GM10248 (cell line): ENCODE measurements around the gene LRRC43.

Experiments used
- CTCF ChIA-PET: fragments of 300-600 bp; sonication (Branson Sonifier 250); formaldehyde crosslinking; extraction: SDS; loops from one replicate; lab custom pipeline; 2021; ENCODE audit warnings: antibody characterized with exemption; lab: Yijun Ruan, JAX
- POLR2A ChIA-PET: fragments of 350-650 bp; sonication (Branson Sonifier 250); formaldehyde crosslinking; extraction: SDS; loops from one replicate; lab custom pipeline; 2020; ENCODE audit warnings: antibody characterized with exemption; lab: Yijun Ruan, JAX
- DNase-seq: peaks from one replicate; pipeline ENCODE4 v3.0.0; 2012; ENCODE audit errors: extremely low spot score
- TF ChIP-seq, protein P1 (sequence below): IDR thresholded peaks from 2 replicates; pipeline ENCODE4 v1.5.1; 2012; ENCODE audit warnings: mild to moderate bottlenecking, low read depth; ENCODE audit errors: extremely low read depth, missing control alignments, control extremely low read depth

LRRC43 gene

DNA sequence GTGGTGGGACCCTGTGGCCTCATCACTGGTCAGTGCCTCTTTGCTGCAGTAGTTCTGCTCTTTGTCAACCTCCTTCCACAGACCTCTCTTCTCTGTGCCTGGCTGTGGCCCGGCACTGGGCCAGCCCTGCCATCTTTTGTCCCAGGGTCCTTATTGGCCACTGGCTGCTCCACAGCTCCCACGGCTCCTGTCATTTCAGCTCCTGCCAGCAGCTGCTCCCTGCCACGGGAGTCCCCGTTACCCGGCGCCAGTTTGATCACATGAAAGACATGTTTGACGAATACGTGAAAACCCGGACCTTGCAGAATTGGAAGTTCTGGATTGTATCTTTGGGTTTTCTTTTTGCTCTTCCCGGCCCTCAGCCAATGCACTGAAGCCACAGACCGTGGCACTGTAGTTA lies 44.3 kb upstream of the LRRC43 start:
- no peak for DNase-seq
- ChIA-PET POLR2A (no interaction called here), CTCF (interaction anchor here (0.9 to 1.9 kb wide), 3 partner anchors 15 to 84 kb away, joined by 4 to 8 read pairs (median 6); no protein-coding TSS in a partner anchor)
- TF ChIP-seq, protein P1, sequence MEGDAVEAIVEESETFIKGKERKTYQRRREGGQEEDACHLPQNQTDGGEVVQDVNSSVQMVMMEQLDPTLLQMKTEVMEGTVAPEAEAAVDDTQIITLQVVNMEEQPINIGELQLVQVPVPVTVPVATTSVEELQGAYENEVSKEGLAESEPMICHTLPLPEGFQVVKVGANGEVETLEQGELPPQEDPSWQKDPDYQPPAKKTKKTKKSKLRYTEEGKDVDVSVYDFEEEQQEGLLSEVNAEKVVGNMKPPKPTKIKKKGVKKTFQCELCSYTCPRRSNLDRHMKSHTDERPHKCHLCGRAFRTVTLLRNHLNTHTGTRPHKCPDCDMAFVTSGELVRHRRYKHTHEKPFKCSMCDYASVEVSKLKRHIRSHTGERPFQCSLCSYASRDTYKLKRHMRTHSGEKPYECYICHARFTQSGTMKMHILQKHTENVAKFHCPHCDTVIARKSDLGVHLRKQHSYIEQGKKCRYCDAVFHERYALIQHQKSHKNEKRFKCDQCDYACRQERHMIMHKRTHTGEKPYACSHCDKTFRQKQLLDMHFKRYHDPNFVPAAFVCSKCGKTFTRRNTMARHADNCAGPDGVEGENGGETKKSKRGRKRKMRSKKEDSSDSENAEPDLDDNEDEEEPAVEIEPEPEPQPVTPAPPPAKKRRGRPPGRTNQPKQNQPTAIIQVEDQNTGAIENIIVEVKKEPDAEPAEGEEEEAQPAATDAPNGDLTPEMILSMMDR, result no peak

DNA sequence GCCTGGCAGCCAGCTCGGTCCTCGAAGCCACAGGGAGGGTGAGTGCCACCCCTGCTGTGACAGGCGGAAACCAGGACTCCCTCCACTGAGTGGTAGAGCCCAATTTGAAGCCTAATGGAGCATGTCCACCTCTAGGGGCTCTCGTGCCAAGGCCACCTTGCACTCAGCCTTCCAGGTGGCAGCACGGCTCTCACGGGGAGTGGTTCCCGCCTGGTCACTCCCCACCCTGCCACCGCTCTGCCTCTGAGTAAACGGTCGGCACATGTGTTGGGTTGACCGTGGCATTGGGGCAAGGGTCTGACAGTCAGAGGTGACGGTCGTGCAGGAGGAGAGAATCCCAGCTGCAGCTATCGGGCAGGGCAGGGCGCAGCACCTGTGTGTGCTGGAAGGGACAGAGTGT lies 43.7 kb upstream of the LRRC43 start:
- POLR2A ChIA-PET, result interaction anchor here (0.5 kb wide), 1 partner anchor 1074 kb away, joined by 5 read pairs; no protein-coding TSS in a partner anchor
- no peak for DNase-seq
- CTCF ChIA-PET, result interaction anchor here (1.2 to 1.9 kb wide), 4 partner anchors 16 to 51 kb away, joined by 3 to 8 read pairs (median 5); no protein-coding TSS in a partner anchor

DNA sequence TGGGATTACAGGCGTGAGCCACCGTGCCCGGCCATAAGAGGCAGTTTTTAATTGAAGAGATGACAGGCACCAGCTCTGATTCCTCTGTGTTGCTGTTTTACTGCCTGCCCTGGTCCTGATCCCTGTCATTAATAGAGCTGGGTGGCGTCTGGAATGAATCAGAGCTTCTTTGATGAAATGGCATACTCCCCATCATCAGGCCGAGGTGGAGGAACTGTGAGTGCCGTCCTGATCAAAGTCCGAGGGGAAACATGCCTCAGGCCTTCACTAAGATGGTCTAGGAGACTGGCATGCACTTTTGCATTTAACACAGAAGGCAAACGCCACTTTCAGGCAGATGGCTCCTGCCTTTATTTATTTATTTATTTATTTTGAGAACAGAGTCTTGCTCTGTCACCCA lies 43.0 kb upstream of the LRRC43 start:
- no peak for DNase-seq
- POLR2A ChIA-PET, result interaction anchor here (0.5 kb wide), 1 partner anchor 1075 kb away, joined by 5 read pairs; no protein-coding TSS in a partner anchor
- TF ChIP-seq, protein P1, result no peak
- CTCF ChIA-PET, result interaction anchor here (1.2 to 1.3 kb wide), 3 partner anchors 9 to 33 kb away, joined by 3 to 4 read pairs (median 3); no protein-coding TSS in a partner anchor

More for the DNA sequence above, 43.7 kb upstream of the LRRC43 start:
- TF ChIP-seq, protein P1, result no peak

DNA sequence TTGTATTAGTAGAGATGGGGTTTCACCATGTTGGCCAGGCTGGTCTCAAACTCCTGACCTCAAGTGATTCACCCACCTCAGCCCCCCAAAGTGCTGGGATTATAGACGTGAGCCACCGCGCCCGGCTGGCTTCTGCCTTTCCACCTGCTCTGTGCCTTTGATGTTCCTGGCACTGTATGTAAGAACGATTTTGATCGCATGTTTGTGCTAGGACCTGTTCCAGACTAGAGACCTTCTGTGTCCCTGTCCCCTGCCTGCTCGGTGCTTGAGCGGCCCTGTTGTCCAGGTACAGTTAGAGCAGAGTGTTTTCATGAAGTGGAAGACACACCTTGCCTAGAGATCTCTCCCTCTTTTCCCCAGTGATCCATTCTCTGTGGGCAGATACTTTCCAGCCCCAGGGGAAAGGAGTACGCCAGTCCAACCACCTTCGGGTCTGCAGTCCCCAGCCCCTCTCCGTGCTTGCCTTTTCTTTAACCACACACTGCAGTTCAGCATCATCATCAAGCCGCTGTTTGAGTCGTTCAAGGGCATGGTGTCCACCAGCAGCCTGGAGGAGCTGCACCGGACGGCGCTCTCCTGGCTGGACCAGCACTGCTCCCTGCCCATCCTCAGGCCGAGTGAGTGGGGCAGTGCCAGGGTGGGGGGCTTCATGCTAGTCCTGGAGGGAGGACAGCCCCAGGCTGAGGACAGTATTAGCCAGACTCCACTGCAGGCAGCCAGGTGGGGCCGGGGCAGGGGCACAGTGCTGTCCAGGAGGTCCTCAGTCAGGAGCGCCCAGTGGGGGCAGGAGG lies 42.3 kb upstream of the LRRC43 start:
- DNase-seq, result no peak
- ChIA-PET POLR2A (no interaction called here), CTCF (interaction anchor here (1.0 to 1.3 kb wide), 3 partner anchors 10 to 18 kb away, joined by 3 to 5 read pairs (median 3); no protein-coding TSS in a partner anchor)
- TF ChIP-seq, protein P1, result no peak

DNA sequence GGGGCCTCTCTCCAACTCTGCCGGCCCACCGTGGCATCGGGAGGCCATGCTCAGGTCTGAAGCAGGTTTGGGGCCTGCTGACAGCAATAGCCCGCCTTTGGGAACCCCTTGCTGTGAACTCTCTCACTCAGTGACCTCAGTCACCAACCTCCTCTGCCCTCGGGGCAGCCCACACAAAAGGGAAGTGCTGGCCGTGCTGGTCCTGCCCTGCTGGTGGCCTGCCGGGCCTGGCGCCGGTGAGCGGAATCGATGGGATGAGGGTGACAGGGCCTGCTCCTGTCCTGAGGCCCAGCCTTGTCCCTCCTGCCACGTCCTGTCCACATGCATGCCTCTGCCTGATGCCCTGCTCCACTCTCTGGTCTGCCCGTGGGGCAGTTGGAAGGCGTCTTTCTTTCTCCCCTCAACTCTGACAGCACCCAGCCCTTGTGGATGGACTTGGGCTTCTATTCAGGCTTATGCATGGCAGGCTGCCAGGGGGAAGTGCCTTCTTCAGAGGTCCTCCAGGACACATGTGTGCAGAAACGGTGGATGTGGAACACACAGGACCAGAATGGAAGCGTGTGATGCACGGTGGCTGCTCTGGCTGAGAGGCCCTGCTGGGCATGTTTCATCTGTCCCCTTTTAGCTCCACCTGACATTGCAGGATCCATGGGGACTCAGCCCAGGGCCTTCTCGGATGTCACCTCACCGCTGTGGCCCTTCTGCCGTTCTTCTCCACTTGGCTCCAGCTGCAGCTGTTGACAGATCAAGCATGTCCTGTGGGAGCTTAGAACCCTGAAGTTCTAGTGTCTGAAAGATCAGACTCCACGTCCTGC lies 40.8 kb upstream of the LRRC43 start:
- CTCF ChIA-PET, result interaction anchor here (1.0 to 1.4 kb wide), 3 partner anchors 18 to 25 kb away, joined by 3 to 5 read pairs (median 3); no protein-coding TSS in a partner anchor
- no peak for DNase-seq
- POLR2A ChIA-PET, result no interaction called here
- TF ChIP-seq, protein P1, result no peak

DNA sequence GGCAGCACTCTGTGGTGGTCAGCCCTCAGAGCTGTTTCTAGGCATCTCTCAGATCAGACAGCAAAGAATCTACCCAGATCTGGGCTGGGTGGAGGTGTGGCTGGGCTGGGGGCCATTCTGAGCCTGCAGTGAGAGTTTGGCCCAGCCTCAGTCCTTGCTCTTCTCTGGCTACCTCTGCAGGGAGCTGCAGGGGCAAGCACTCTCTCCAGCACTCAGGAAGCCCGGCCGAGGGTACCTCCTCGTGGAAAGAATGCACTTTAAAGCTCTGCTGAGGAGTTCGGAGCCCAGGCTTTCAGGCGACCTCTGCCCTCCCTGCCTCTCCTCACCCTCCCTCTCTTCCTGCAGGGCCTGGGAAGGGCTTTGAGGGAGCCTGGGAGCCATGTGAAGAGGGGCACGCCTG lies 40.1 kb upstream of the LRRC43 start:
- CTCF ChIA-PET, result interaction anchor here (1.2 to 1.4 kb wide), 2 partner anchors 17 to 24 kb away, joined by 3 read pairs; no protein-coding TSS in a partner anchor
- DNase-seq, result no peak
- TF ChIP-seq, protein P1, result no peak
- POLR2A ChIA-PET, result no interaction called here
